Tibial artery (tissue), 4 donors: ENCODE results near the gene ADAMTS3.

Source experiments
- DNase-seq, 2 donors: peaks; one replicate each; pipeline ENCODE4 v3.0.0-alpha.2; 2019
- H3K27ac ChIP-seq, 2 donors: fragments of 200-600 bp; sonication (generic) in 1 of 2; 1 replicate in 1 of 2; 2 replicates in 1 of 2; pipeline ENCODE4 v1.5.1; 2018 to 2019; ENCODE audit warnings: mild to moderate bottlenecking in 1 of 2
- H3K27me3 ChIP-seq, 2 donors: fragments of 200-600 bp; sonication (generic) in 1 of 2; one replicate each; pipeline versions ENCODE4 v1.5.1 to v1.6.0; 2016 to 2019
- H3K36me3 ChIP-seq, 3 donors: fragments of 200-600 bp; sonication (generic) in 2 of 3; one replicate each; pipeline ENCODE4 v1.5.1; 2016 to 2019; ENCODE audit warnings: mild to moderate bottlenecking in 2 of 3
- H3K4me1 ChIP-seq, 4 donors: fragments of 200-600 bp; sonication (generic) in 2 of 4; 1 replicate in 3 of 4; 2 replicates in 1 of 4; pipeline ENCODE4 v1.5.1; 2016 to 2019
- H3K4me3 ChIP-seq, 2 donors: fragments of 200-600 bp; sonication (generic) in 1 of 2; 1 replicate in 1 of 2; 2 replicates in 1 of 2; pipeline ENCODE4 v1.5.1; 2018 to 2019; ENCODE audit warnings: mild to moderate bottlenecking in 2 of 2
- H3K9me3 ChIP-seq, 3 donors: fragments of 200-600 bp; sonication (generic) in 1 of 3; one replicate each; pipeline ENCODE4 v1.5.1; 2016 to 2019
- CTCF ChIP-seq, 2 experiments: fragments of 200-600 bp in 1 of 2; fragments of 450-650 bp in 1 of 2; IDR thresholded peaks; one replicate each; pipeline ENCODE4 v1.5.1; 2017 to 2019; ENCODE audit warnings: antibody characterized with exemption in 2 of 2, mild to moderate bottlenecking in 1 of 2, moderate library complexity in 1 of 2
- intact Hi-C: fragments of 100-400 bp; cut with DNase I; formaldehyde crosslinking; loops from one replicate; pipeline ENCODE4 v1.15.0; 2023; ENCODE audit warnings: low total_unique reads

The ADAMTS3 gene

GRCh38 chr4:72564184-72564583 lies 4.8 kb downstream of the ADAMTS3 start:
- TF ChIP-seq CTCF (IDR thresholded peaks at IDR 0.05): no peak
- H3K4me3 ChIP-seq: no peak overlapping the region
- H3K27me3 ChIP-seq: no peaks in the 10 kb centered on the region
- H3K9me3 ChIP-seq: no peaks in the 10 kb centered on the region
- H3K36me3 ChIP-seq: no peaks in the 10 kb centered on the region
- H3K27ac ChIP-seq: no peak overlapping the region
- intact Hi-C loops: no loop called here
- peak in 1 of 2 donors; percentile 49 for DNase-seq
- H3K4me1 ChIP-seq: peaks cover 0 to 10% (median 3%) of the 10 kb centered on the region in 4 donors

- H3K9me3 ChIP-seq: no peaks in the 10 kb centered on the region
- no peak overlapping the region for H3K4me3 ChIP-seq
- H3K4me1 ChIP-seq: no peaks in the 10 kb centered on the region
- DNase-seq: no peak
- no peak for TF ChIP-seq CTCF (IDR thresholded peaks at IDR 0.05)
- H3K27me3 ChIP-seq: no peaks in the 10 kb centered on the region
- H3K36me3 ChIP-seq: peaks cover 0 to 5% (median 0%) of the 10 kb centered on the region in 3 donors
- no peak overlapping the region for H3K27ac ChIP-seq
- intact Hi-C loops: no loop called here
These were observed 10.4 kb downstream of the ADAMTS3 start for GRCh38 chr4:72558655-72559054.

- Histone ChIP-seq H3K4me3 (no peak overlapping the region), H3K4me1 (no peaks in the 10 kb centered on the region), H3K36me3 (peaks cover 0 to 5% (median 0%) of the 10 kb centered on the region in 3 donors), H3K9me3 (no peaks in the 10 kb centered on the region), H3K27ac (no peak overlapping the region), H3K27me3 (no peaks in the 10 kb centered on the region)
- no peak for DNase-seq
- intact Hi-C loops: no loop called here
- no peak for TF ChIP-seq CTCF (IDR thresholded peaks at IDR 0.05)
These were observed 12.0 kb downstream of the ADAMTS3 start for GRCh38 chr4:72557021-72557420.

- intact Hi-C loops: no loop called here
- no peaks in the 10 kb centered on the region for H3K9me3 ChIP-seq
- H3K36me3 ChIP-seq: peaks cover 0 to 5% (median 0%) of the 10 kb centered on the region in 3 donors
- no peak for DNase-seq
- no peaks in the 10 kb centered on the region for H3K27me3 ChIP-seq
- no peak for TF ChIP-seq CTCF (IDR thresholded peaks at IDR 0.05)
- H3K27ac ChIP-seq: no peak overlapping the region
- no peaks in the 10 kb centered on the region for H3K4me1 ChIP-seq
- no peak overlapping the region for H3K4me3 ChIP-seq
These were observed 13.6 kb downstream of the ADAMTS3 start for GRCh38 chr4:72555377-72555831.

- no peak for DNase-seq
- no peak for TF ChIP-seq CTCF (IDR thresholded peaks at IDR 0.05)
- Histone ChIP-seq H3K36me3 (peaks cover 0 to 4% (median 0%) of the 10 kb centered on the region in 3 donors), H3K4me1 (no peaks in the 10 kb centered on the region), H3K9me3 (no peaks in the 10 kb centered on the region), H3K4me3 (no peak overlapping the region), H3K27ac (no peak overlapping the region), H3K27me3 (no peaks in the 10 kb centered on the region)
- intact Hi-C loops: no loop called here
These were observed 15.3 kb downstream of the ADAMTS3 start for GRCh38 chr4:72553540-72554337.
